HCT116 (cell line): ENCODE data around the gene MATK. TPM values are rescaled to one million over a fixed set of nuclear protein-coding genes. Genes with fewer than 3 reads are reported as not detected.
A peak's percentile ranks its signal among the peaks of the same experiment; 100 is the strongest.

Experiments used
- ATAC-seq: fragments of 200-7000 bp; cut with Tn5 transposase; 2 replicates; pipeline ENCODE4 v1.9.1; 2020; ENCODE audit warnings: mild to moderate bottlenecking, moderate library complexity
- BruUV-seq: library from RNA; stranded (reverse); fragments of 400-500 nt; replicated peaks from 2 replicates; lab custom pipeline; 2021; lab: Mats Ljungman, UMichigan
- CTCF ChIA-PET: fragments of 300-600 bp; sonication (Branson Sonifier 250); formaldehyde crosslinking; loops from one replicate; lab custom pipeline; 2021; ENCODE audit warnings: antibody characterized with exemption; lab: Charles Lee
- POLR2A ChIA-PET: fragments of 300-600, 350-600 bp; sonication (Branson Sonifier 250); formaldehyde crosslinking; loops from one replicate; lab custom pipeline; 2021; ENCODE audit warnings: antibody characterized with exemption; lab: Charles Lee
- RAD21 ChIA-PET, 2 experiments: fragments of 300-600 bp; sonication (Branson Sonifier 250); formaldehyde crosslinking; loops; one replicate each; lab custom pipeline; 2023; ENCODE audit warnings: low total read pairs in 2 of 2; ENCODE audit not compliant: uncharacterized antibody in 2 of 2, unreplicated experiment in 2 of 2, low non-redundant PET in 1 of 2; lab: Charles Lee
- DNase-seq: peaks from one replicate; pipeline ENCODE4 v3.0.0-alpha.2; 2010; ENCODE audit warnings: low read depth, low spot score
- H2AFZ ChIP-seq: fragments of 200-600 bp; shearing (Covaris generic), sonication (generic); 2 replicates; pipeline ENCODE4 v1.6.1; 2017; ENCODE audit warnings: low read depth, mixed run types, mixed read lengths, antibody characterized with exemption, low read length; ENCODE audit not compliant: poor library complexity, severe bottlenecking
- H3K27ac ChIP-seq: 2 replicates; pipeline ENCODE4 v1.5.1; 2012; ENCODE audit warnings: low read depth, low read length
- H3K27me3 ChIP-seq: fragments of 200-600 bp; sonication (generic); 2 replicates; pipeline ENCODE4 v1.6.1; 2016; ENCODE audit warnings: mixed run types, low read length, mixed read lengths; ENCODE audit not compliant: insufficient read depth
- H3K36me3 ChIP-seq, 2 experiments: fragments of 200-500 bp in 1 of 2; fragments of 200-600 bp in 1 of 2; sonication (Bioruptor generic) in 1 of 2; sonication (generic) in 1 of 2; 2 replicates each; pipeline versions ENCODE4 v1.5.1 to v1.6.1; 2014 to 2016; ENCODE audit warnings: low read length in 2 of 2, inconsistent platforms in 1 of 2, mixed read lengths in 1 of 2, mixed run types in 1 of 2; ENCODE audit not compliant: insufficient read depth in 2 of 2, control insufficient read depth in 1 of 2
- H3K4me1 ChIP-seq, 2 experiments: fragments of 200-600 bp in 1 of 2; sonication (generic) in 1 of 2; 2 replicates each; pipeline versions ENCODE4 v1.5.1 to v1.6.1; 2012 to 2017; ENCODE audit warnings: low read length in 2 of 2, inconsistent platforms in 1 of 2, mild to moderate bottlenecking in 1 of 2, mixed read lengths in 1 of 2, mixed run types in 1 of 2, moderate library complexity in 1 of 2; ENCODE audit not compliant: insufficient read depth in 2 of 2, control insufficient read depth in 1 of 2
- H3K4me2 ChIP-seq: fragments of 200-600 bp; sonication (generic); 2 replicates; pipeline ENCODE4 v1.6.1; 2017; ENCODE audit warnings: mixed run types, low read length, mixed read lengths
- H3K4me3 ChIP-seq, 2 experiments: fragments of 200-600 bp in 1 of 2; sonication (generic) in 1 of 2; replicated peaks in 1 of 2; 2 replicates each; pipeline ENCODE4 v1.5.1; 2011 to 2016; ENCODE audit warnings: low read length in 2 of 2, control low read depth in 1 of 2, low read depth in 1 of 2, mild to moderate bottlenecking in 1 of 2, mixed read lengths in 1 of 2, mixed run types in 1 of 2
- H3K79me2 ChIP-seq: fragments of 200-600 bp; sonication (generic); 2 replicates; pipeline ENCODE4 v1.6.1; 2017; ENCODE audit warnings: mild to moderate bottlenecking, mixed run types, low read length, moderate library complexity, mixed read lengths; ENCODE audit not compliant: insufficient read depth
- H3K9ac ChIP-seq: fragments of 200-600 bp; sonication (generic); 2 replicates; pipeline ENCODE4 v1.6.1; 2016; ENCODE audit warnings: low read length, mixed read lengths
- H3K9me2 ChIP-seq: fragments of 200-600 bp; sonication (generic), shearing (Covaris generic); 2 replicates; pipeline ENCODE4 v1.6.1; 2017; ENCODE audit warnings: mixed run types, mild to moderate bottlenecking, moderate library complexity; ENCODE audit not compliant: insufficient read depth
- H3K9me3 ChIP-seq, 2 experiments: fragments of 200-500 bp in 1 of 2; fragments of 200-600 bp in 1 of 2; sonication (Bioruptor generic) in 1 of 2; sonication (generic) in 1 of 2; 2 replicates each; pipeline ENCODE4 v1.6.1; 2014 to 2017; ENCODE audit warnings: low read length in 2 of 2, mixed read lengths in 2 of 2, inconsistent platforms in 1 of 2, low read depth in 1 of 2, mild to moderate bottlenecking in 1 of 2, mixed run types in 1 of 2, moderate library complexity in 1 of 2; ENCODE audit not compliant: control insufficient read depth in 1 of 2, insufficient read depth in 1 of 2
- H4K20me1 ChIP-seq: fragments of 200-600 bp; sonication (generic), shearing (Covaris generic); 2 replicates; pipeline ENCODE4 v1.6.1; 2017; ENCODE audit warnings: mixed run types, mild to moderate bottlenecking, moderate library complexity; ENCODE audit not compliant: insufficient read depth
- CBX3 ChIP-seq: IDR thresholded peaks from 2 replicates; pipeline ENCODE4 v1.6.1; 2012; ENCODE audit warnings: low read depth
- POLR2A ChIP-seq: IDR thresholded peaks from 2 replicates; pipeline ENCODE4 v1.7.0; 2011; ENCODE audit warnings: borderline replicate concordance; ENCODE audit not compliant: insufficient read depth, insufficient read length; ENCODE audit errors: extremely low read depth
- RAD21 ChIP-seq: IDR thresholded peaks from 2 replicates; pipeline ENCODE4 v1.6.1; 2012; ENCODE audit warnings: low read depth, mild to moderate bottlenecking
- SIN3A ChIP-seq: IDR thresholded peaks from 2 replicates; pipeline ENCODE4 v1.6.1; 2012; ENCODE audit warnings: low read depth
- SP1 ChIP-seq: IDR thresholded peaks from 2 replicates; pipeline ENCODE4 v1.6.1; 2012; ENCODE audit warnings: low read depth
- ZFX ChIP-seq: fragments of 450-650 bp; IDR thresholded peaks from 2 replicates; pipeline ENCODE4 v1.6.1; 2017
- ZNF274 ChIP-seq: fragments of 200-500 bp; sonication (Bioruptor generic); IDR thresholded peaks from 2 replicates; pipeline ENCODE4 v1.6.1; 2014; ENCODE audit warnings: mild to moderate bottlenecking, low read depth, low read length, inconsistent platforms
- intact Hi-C: fragments of 100-400 bp; cut with micrococcal nuclease; formaldehyde crosslinking; loops from 2 replicates; pipeline ENCODE4 v1.10.0; 2022
- total RNA-seq: library from RNA; stranded (reverse); gene quantifications from one replicate; pipeline ENCODE4 v1.2.1, GENCODE V29; 2021; ENCODE audit not compliant: unreplicated experiment
- TF ChIP-seq, protein P1 (sequence below): IDR thresholded peaks from 2 replicates; pipeline ENCODE4 v1.6.1; 2012
- TF ChIP-seq, protein P2 (sequence below): IDR thresholded peaks from 2 replicates; pipeline ENCODE4 v1.6.1; 2011; ENCODE audit warnings: mild to moderate bottlenecking, low read length, moderate library complexity; ENCODE audit not compliant: insufficient replicate concordance; ENCODE audit errors: extremely low read depth

The MATK gene
- total RNA-seq, 1 experiment from 2014 or later, result not detected

DNA sequence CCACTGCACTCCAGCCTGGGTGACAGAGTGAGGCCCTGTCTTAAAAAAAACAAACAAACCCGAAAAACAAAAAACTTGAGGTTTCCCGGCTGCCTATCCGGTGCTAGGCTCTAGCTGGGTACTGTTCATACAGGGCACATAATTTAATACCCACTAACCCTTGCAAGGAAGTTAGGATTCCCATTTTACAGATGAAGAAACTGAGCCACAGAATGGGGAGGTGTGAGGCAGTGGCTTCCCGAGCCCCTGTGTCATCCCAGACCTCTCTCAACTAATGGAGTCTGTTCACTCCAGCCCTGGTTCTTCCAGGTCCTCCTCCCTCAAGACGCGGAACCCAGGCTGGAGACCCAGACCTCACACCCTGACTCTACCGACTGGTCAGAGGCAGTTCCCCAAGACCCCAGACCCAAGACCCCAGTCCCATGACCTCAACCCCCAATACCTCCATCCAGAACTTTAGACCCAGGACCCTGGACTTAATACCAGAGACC lies 25.3 kb downstream of the MATK start:
- ATAC-seq (no peak), DNase-seq (no peak)
- RAD21 ChIA-PET, result interaction anchor here in 1 of 2 experiments (1.6 kb wide), 1 partner anchor 89 kb away, joined by 3 read pairs; no protein-coding TSS in a partner anchor
- H3K9me2 ChIP-seq, result no peaks in the 10 kb centered on the region
- peak overlapping the region; percentile 86 for H3K4me2 ChIP-seq
- H2AFZ ChIP-seq, result no peak overlapping the region
- peaks cover 2 to 14% of the 10 kb centered on the region in 2 experiments; a peak in 1 of 4 replicates for H3K36me3 ChIP-seq
- H3K9ac ChIP-seq, result peak overlapping the region; percentile 85
- no peaks in the 10 kb centered on the region for H3K9me3 ChIP-seq
- intact Hi-C loops, result loop anchor here (5.0 kb wide), 1 partner anchor 61 kb away; no protein-coding TSS in a partner anchor
- H3K4me3 ChIP-seq, result peak overlapping the region; percentile 77 to 99
- CTCF ChIA-PET, result interaction anchor here (1.2 to 2.4 kb wide), 5 partner anchors 14 to 88 kb away, joined by 3 to 20 read pairs (median 4); no protein-coding TSS in a partner anchor
- peaks cover 32% of the 10 kb centered on the region for H3K79me2 ChIP-seq
- POLR2A ChIA-PET, result interaction anchor here (0.7 to 2.2 kb wide), 3 partner anchors 22 to 61 kb away, joined by 3 to 10 read pairs (median 6); no protein-coding TSS in a partner anchor
- H3K4me1 ChIP-seq, result peaks cover 6 to 14% of the 10 kb centered on the region in 2 experiments; a peak in 2 of 4 replicates
- no peaks in the 10 kb centered on the region for H4K20me1 ChIP-seq
- BruUV-seq, result TSS peak; percentile 77
- TF ChIP-seq, protein P1, sequence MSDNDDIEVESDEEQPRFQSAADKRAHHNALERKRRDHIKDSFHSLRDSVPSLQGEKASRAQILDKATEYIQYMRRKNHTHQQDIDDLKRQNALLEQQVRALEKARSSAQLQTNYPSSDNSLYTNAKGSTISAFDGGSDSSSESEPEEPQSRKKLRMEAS, result no peak
- TF ChIP-seq POLR2A (no peak), ZNF274 (no peak), SP1 (no peak), SIN3A (no peak), RAD21 (no peak), ZFX (no peak), CBX3 (no peak)
- TF ChIP-seq, protein P2, sequence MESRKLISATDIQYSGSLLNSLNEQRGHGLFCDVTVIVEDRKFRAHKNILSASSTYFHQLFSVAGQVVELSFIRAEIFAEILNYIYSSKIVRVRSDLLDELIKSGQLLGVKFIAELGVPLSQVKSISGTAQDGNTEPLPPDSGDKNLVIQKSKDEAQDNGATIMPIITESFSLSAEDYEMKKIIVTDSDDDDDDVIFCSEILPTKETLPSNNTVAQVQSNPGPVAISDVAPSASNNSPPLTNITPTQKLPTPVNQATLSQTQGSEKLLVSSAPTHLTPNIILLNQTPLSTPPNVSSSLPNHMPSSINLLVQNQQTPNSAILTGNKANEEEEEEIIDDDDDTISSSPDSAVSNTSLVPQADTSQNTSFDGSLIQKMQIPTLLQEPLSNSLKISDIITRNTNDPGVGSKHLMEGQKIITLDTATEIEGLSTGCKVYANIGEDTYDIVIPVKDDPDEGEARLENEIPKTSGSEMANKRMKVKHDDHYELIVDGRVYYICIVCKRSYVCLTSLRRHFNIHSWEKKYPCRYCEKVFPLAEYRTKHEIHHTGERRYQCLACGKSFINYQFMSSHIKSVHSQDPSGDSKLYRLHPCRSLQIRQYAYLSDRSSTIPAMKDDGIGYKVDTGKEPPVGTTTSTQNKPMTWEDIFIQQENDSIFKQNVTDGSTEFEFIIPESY, result no peak
- TF ChIP-seq, all 23 proteins: peak for 0
- Histone ChIP-seq H3K27me3 (no peaks in the 10 kb centered on the region), H3K27ac (peak overlapping the region; percentile 93)
